Spleen (tissue), 11 donors: Measurements from ENCODE around the gene RYR1. TPM values are rescaled to one million over a fixed set of nuclear protein-coding genes. Genes with fewer than 3 reads are reported as not detected.
A peak's percentile ranks its signal among the peaks of the same experiment; 100 is the strongest.

Source experiments
- DNase-seq: peaks from one replicate; pipeline ENCODE4 v3.0.0-alpha.2; 2020
- H3K27ac ChIP-seq, 8 donors: fragments of 200-600 bp; sonication (generic) in 7 of 8; 1 replicate in 4 of 8; 2 replicates in 4 of 8; pipeline versions ENCODE4 v1.5.0 to v1.8.0; 2016 to 2021; ENCODE audit warnings: inconsistent platforms in 4 of 8, mild to moderate bottlenecking in 4 of 8, moderate library complexity in 1 of 8
- H3K27me3 ChIP-seq, 7 donors: fragments of 200-600 bp; sonication (generic) in 6 of 7; replicated peaks in 1 of 7; 1 replicate in 4 of 7; 2 replicates in 3 of 7; pipeline versions ENCODE4 v1.5.0 to v1.8.0; 2016 to 2021; ENCODE audit warnings: inconsistent platforms in 3 of 7, mild to moderate bottlenecking in 1 of 7
- H3K36me3 ChIP-seq, 6 donors: fragments of 200-600 bp; sonication (generic) in 5 of 6; 1 replicate in 4 of 6; 2 replicates in 2 of 6; pipeline versions ENCODE4 v1.5.0 to v1.8.0; 2016 to 2021; ENCODE audit warnings: inconsistent platforms in 2 of 6
- H3K4me1 ChIP-seq, 6 donors: fragments of 200-600 bp; sonication (generic) in 5 of 6; 1 replicate in 3 of 6; 2 replicates in 3 of 6; pipeline versions ENCODE4 v1.5.0 to v1.8.0; 2016 to 2021; ENCODE audit warnings: inconsistent platforms in 3 of 6
- H3K4me3 ChIP-seq, 8 donors: fragments of 200-600 bp; sonication (generic) in 7 of 8; 1 replicate in 4 of 8; 2 replicates in 4 of 8; pipeline versions ENCODE4 v1.5.0 to v1.8.0; 2016 to 2021; ENCODE audit warnings: inconsistent platforms in 4 of 8, mild to moderate bottlenecking in 4 of 8, moderate library complexity in 2 of 8
- H3K9me3 ChIP-seq, 8 donors: fragments of 200-600 bp; sonication (generic) in 7 of 8; 1 replicate in 4 of 8; 2 replicates in 4 of 8; pipeline versions ENCODE4 v1.5.0 to v1.8.0; 2016 to 2021; ENCODE audit warnings: inconsistent platforms in 4 of 8
- CTCF ChIP-seq, 11 experiments: fragments of 200-600 bp in 7 of 11; fragments of 450-650 bp in 4 of 11; sonication (generic) in 4 of 11; IDR thresholded peaks in 8 of 11; conservative IDR thresholded peaks in 3 of 11; 1 replicate in 7 of 11; 2 replicates in 4 of 11; pipeline versions ENCODE4 v1.4.0 to v1.8.0; 2016 to 2021; ENCODE audit warnings: antibody characterized with exemption in 11 of 11, inconsistent platforms in 4 of 11, mild to moderate bottlenecking in 1 of 11
- POLR2A ChIP-seq, 3 donors: fragments of 450-650 bp; IDR thresholded peaks; one replicate each; pipeline ENCODE4 v1.5.1; 2017; ENCODE audit warnings: antibody characterized with exemption in 3 of 3, mild to moderate bottlenecking in 1 of 3
- POLR2AphosphoS5 ChIP-seq, 3 donors: sonication (generic); formaldehyde crosslinking; IDR thresholded peaks; one replicate each; pipeline ENCODE4 v1.5.1; 2017; ENCODE audit warnings: antibody characterized with exemption in 3 of 3
- WGBS, 5 donors: extraction: QIAGEN DNeasy Blood & Tissue Kit in 3 of 5; methylation state at CpG; one replicate each; pipeline versions ENCODE4 v1.1.5 to v1.1.7; 2013 to 2018; 5-methylcytosine and 5-hydroxymethylcytosine counted together
- intact Hi-C: fragments of 100-400 bp; cut with DNase I; formaldehyde crosslinking; loops from one replicate; pipeline ENCODE4 v1.15.0; 2023; ENCODE audit warnings: low total_unique reads
- polyA plus RNA-seq, 3 donors: library from polyadenylated mRNA; stranded (reverse); fragments of 200-250 nt; gene quantifications; one replicate each; pipeline ENCODE4 v1.2.1, GENCODE V29; 2013
- total RNA-seq, 7 donors: library from RNA; depleted of rRNA in 3 of 7; stranded (reverse); fragments of >200 nt in 3 of 7; fragmentation: NEBNext Ultra II Directional in 4 of 7; extraction: Animal tissue kit (Norgen Biotek cat#: 25700) in 4 of 7; gene quantifications; one replicate each; pipeline versions ENCODE4 v1.1.0 to v1.2.1, GENCODE V29; 2016 to 2021
- donor health status: healthy with polysubstance abuse.
- donor health status: DM: no; HTN: no; CAD: no; lungs with moderate emphysema.
- donor health status: DM: no; HTN: no; CAD: no.
- donor health status: Bipolar disorder and iron deficiency.
- donor health status: healthy.
- donor health status: DM: no; HTN: no; CAD: no.
- donor health status: DM: yes; HTN: yes; CAD: no.

The RYR1 gene
- total and polyA plus RNA-seq, 10 donors, result 0.32 to 3.2 (median 1.3) TPM

DNA sequence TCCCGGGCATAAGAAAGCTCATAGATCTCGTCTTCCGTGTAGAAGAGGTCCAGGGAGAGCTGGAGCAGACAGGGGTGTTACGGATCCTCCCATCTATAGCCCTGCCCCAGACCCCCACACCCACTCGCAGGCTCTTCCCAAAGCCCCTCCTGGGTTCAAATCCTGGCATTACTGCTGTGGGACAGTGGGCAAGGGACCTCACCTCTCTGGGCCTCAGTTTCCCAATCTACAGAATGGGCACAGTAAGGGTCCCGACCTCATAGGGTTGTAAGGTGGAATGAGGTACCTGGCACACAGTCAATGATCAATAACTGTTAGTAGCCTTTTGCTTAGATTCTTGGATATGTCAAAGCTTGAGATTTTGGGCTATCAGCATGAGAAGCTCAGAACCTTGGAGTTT is 20.1 kb upstream of the RYR1 start:
- H3K36me3 ChIP-seq, result peaks cover 0 to 87% (median 13%) of the 10 kb centered on the region in 6 donors
- no peak overlapping the region for H3K4me3 ChIP-seq
- H3K9me3 ChIP-seq, result no peaks in the 10 kb centered on the region
- no peaks in the 10 kb centered on the region for H3K27me3 ChIP-seq
- no peak overlapping the region for H3K27ac ChIP-seq
- TF ChIP-seq POLR2A (IDR thresholded peaks at IDR 0.05), result no peak
- TF ChIP-seq CTCF (IDR thresholded peaks at IDR 0.05 in 8 of 11, conservative IDR thresholded peaks at IDR 0.05 in 3 of 11), result no peak
- no peak for TF ChIP-seq POLR2AphosphoS5 (IDR thresholded peaks at IDR 0.05)
- 89 to 97% (median 89%) methylated on average over 5 to 6 of the region's 6 CpGs for WGBS, 5 donors
- intact Hi-C loops, result no loop called here
- no peak for DNase-seq
- H3K4me1 ChIP-seq, result peaks cover 6 to 26% (median 14%) of the 10 kb centered on the region in 6 donors

DNA sequence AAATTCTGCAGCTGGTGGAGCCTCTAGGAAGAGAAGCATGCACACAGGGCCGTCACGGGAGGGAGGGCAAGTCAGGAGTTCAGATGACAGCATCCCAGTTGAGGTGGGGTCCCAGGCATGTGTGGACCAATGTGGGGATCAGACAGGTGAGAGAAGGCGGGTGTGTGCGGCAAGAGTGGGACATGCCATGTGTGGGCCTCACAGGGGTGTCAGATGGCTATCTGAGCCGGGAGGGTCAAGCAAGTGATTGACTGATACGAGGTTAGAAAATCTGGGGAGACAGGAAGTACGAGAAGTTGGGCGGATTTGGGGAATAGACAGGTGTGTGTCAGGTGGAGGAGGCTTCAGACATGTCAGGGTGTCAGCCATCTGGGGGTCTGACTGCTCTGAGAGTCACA is 16.3 kb upstream of the RYR1 start:
- H3K27ac ChIP-seq, result peak overlapping the region; percentile 15 to 90 (median 78)

GRCh38 chr19:38417544-38418506 is 15.7 kb upstream of the RYR1 start:
- Histone ChIP-seq H3K9me3 (no peaks in the 10 kb centered on the region), H3K4me3 (peak overlapping the region in 7 of 8 donors; percentile 23 to 66 (median 42)), H3K27ac (peak overlapping the region; percentile 48 to 90 (median 78)), H3K36me3 (peaks cover 0 to 79% (median 2%) of the 10 kb centered on the region in 6 donors), H3K27me3 (no peaks in the 10 kb centered on the region), H3K4me1 (peaks cover 7 to 54% (median 18%) of the 10 kb centered on the region in 6 donors)
- 7 to 16% (median 14%) methylated on average over 39 to 49 of the region's 49 CpGs for WGBS, 5 donors
- DNase-seq, result peak; percentile 95
- intact Hi-C loops, result no loop called here
- TF ChIP-seq CTCF (IDR thresholded peaks at IDR 0.05 in 8 of 11, conservative IDR thresholded peaks at IDR 0.05 in 3 of 11) (peak in 4 of 11 experiments; percentile 35 to 47 (median 40)), POLR2A (IDR thresholded peaks at IDR 0.05) (no peak), POLR2AphosphoS5 (IDR thresholded peaks at IDR 0.05) (peak; percentile 76 to 78 (median 78))

More for the DNA sequence above, 16.3 kb upstream of the RYR1 start:
- TF ChIP-seq POLR2AphosphoS5 (IDR thresholded peaks at IDR 0.05) (no peak), CTCF (IDR thresholded peaks at IDR 0.05 in 8 of 11, conservative IDR thresholded peaks at IDR 0.05 in 3 of 11) (no peak), POLR2A (IDR thresholded peaks at IDR 0.05) (no peak)
- peaks cover 7 to 47% (median 18%) of the 10 kb centered on the region in 6 donors for H3K4me1 ChIP-seq
- peaks cover 0 to 82% (median 7%) of the 10 kb centered on the region in 6 donors for H3K36me3 ChIP-seq
- intact Hi-C loops, result no loop called here
- no peaks in the 10 kb centered on the region for H3K9me3 ChIP-seq
- H3K4me3 ChIP-seq, result peak overlapping the region in 2 of 8 donors; percentile 42 to 66
- H3K27me3 ChIP-seq, result no peaks in the 10 kb centered on the region
- DNase-seq, result no peak
- WGBS, 5 donors, result 79 to 83% (median 81%) methylated on average over 8 of the region's 8 CpGs

DNA sequence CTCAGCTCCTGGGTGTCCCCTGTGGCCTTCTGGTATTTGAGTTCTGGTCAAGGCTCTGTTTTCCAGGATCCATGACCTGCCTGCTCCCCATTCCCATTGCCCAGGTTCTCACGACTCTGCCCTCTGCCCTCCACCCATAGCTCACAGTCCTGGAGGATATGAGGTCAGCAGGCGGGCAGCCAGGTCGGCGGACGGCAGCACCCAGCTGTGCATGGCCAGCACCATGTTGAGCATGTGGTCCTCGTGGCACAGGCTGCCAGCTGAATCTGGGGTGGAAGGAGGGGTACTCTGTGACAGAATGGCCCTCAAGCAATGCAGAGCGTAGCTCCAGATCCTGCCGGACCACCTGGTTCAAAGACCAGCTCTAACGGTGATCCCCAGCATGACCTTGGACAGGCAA is 12.6 kb upstream of the RYR1 start:
- intact Hi-C loops, result no loop called here
- no peaks in the 10 kb centered on the region for H3K9me3 ChIP-seq
- 85 to 95% (median 90%) methylated on average over 5 to 9 of the region's 9 CpGs for WGBS, 5 donors
- no peak for TF ChIP-seq CTCF (IDR thresholded peaks at IDR 0.05 in 8 of 11, conservative IDR thresholded peaks at IDR 0.05 in 3 of 11)
- no peak for TF ChIP-seq POLR2AphosphoS5 (IDR thresholded peaks at IDR 0.05)
- TF ChIP-seq POLR2A (IDR thresholded peaks at IDR 0.05), result no peak
- H3K27me3 ChIP-seq, result peaks cover 0 to 5% (median 0%) of the 10 kb centered on the region in 7 donors
- peaks cover 0 to 48% (median 0%) of the 10 kb centered on the region in 6 donors for H3K36me3 ChIP-seq
- H3K27ac ChIP-seq, result no peak overlapping the region
- no peak overlapping the region for H3K4me3 ChIP-seq
- no peak for DNase-seq
- peaks cover 7 to 80% (median 22%) of the 10 kb centered on the region in 6 donors for H3K4me1 ChIP-seq
